ENCODE results near the gene NMB. TPM values are rescaled to one million over a fixed set of nuclear protein-coding genes. Genes with fewer than 3 reads are reported as not detected.
A peak's percentile ranks its signal among the peaks of the same experiment; 100 is the strongest.
"Not testable (repeated sequence)": the region's sequence is repeated elsewhere in the genome, so short reads cannot be mapped to it uniquely, and the experiment has no call there.

The NMB gene
- total RNA-seq, 1 experiment from 2014 or later = 29.2 TPM

DNA sequence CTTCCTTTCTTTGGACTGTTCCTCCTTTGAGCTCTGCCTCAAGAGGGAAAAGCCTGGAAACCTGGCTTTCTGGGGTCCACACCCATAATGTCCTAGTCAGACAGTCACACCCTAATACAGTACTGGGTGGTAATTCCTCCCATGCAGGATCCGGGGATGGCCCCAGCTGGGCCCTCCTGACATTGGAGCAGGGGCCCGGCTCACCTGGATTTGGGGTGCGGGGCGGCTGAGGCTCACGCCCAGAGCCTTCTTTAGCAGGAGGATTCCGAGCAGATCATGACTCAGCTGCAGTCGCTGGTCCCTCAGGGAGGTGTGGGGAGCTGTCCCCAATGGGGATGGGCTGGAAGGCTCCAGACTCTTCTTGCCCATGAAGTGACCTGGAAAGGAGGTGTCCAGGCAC, 1.0 kb downstream of the NMB start:
- no peak for DNase-seq (ENCODE audit: low read depth)

DNA sequence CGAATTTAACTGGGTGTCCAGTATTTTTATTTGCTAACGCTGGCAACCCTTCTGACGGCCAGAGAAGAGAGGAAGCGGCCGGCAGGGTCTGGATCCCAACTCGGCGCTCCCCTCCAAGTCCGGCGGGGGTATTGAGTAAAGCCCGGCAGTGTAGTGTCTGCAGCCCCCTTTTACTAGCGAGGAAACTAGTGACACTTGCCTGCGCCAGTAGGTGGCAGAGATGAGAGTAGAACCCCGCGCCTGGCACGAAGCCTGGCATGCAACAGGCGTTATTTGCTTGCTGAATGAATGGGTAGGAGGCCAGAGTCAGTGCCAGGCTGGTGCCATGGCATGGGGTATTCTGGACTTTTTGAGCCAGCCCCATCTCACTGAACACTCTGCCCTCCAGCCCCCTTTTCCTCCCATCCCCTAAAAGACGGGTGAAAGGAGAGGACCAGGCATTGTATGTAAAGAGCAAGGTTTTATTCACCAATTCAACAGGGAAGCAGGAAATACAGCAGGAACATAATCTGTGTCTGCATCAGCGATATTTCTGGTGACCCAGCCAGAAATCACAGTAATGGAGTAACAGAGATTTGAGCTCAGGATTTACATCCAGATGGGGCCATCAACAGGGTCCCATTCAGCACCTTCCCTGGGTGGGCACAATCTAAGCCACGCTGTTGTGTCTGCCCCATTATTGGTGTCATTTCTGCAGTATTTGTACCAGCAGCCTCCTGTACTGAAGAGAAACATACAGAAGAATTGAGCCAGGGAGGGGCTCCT, 3.1 kb downstream of the NMB start:
- DNase-seq (ENCODE audit: low read depth) = peak; percentile 83

DNA sequence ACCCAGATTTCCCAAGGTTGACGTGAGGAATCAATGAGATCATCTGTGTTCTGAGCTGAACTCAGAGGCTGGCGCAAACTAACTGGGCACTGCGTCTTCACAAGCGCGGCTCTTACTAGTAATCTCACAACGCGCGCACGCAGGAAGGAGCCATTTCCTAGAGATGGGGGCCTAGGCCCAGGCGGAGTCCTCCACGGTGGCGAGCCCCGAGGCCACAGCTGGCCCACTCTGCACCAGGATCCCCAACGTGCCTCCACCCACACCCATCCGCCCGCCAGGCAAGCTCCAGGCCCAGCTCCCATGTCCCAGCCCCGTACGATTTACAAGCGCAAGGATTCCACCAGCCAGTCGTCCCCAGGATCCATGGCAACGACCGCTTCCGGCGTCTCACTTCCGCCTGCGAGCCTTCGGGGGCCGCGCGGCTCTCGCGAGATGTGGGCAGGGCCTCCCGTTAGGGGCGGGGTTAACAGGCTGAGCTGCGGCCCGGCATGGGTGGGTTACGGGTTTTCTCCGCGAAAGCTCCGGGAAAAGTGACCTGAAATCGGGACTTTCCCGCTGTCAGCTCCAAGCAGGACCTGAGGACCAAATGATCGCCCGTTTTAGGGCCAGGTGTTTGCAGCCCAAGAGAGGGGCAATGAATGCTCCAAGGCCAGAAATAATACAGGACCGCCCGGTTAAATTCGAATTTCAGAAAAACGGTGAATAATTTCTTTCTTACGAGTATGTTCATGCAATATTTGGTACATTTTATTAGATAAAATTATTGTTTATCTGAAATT, 3.9 kb downstream of the NMB start, which contains the start of gene WDR73:
TSS of gene WDR73 (minus strand) at position 374 of the 779 bp plus-strand sequence. CDS start at position 365, 9 bp downstream.
- peak; percentile 93 for DNase-seq (ENCODE audit: low read depth)

DNA sequence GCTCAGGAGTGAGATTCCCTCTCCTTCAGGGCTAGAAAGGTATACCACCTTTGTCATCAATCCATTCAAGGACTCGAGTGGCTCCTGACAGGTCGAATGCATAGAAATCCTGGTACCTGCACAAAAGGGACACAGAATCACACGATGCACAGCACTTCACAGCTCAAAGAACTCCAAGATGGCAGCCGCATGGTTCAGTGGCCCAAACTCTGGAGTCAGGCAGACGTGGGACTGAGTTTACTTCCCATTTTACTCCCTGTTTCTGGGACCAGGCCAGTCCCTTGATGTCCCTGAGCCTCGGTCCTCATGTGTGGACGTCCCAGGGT, 4.5 kb downstream of the NMB start:
- DNase-seq (ENCODE audit: low read depth) = no peak

DNA sequence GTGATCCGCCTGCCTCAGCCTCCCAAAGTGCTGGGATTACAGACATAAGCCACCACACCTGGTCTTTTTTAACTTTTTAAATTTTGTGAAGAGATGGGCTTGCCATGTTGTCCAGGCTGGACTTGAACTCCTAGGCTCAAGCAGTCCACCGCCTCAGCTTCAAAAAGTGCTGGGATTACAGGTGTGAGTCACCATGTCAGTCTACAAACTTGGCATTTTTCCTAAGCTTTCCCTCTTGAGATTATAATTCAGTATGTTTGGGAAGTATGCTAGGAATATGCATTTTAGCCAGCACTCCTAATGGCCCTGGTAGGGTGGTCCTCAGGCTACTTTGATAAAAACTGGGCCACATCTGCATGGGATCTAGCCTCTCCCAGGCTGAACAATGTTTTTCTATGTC, 8.3 kb downstream of the NMB start:
- peak; percentile 45 for DNase-seq (ENCODE audit: low read depth)

DNA sequence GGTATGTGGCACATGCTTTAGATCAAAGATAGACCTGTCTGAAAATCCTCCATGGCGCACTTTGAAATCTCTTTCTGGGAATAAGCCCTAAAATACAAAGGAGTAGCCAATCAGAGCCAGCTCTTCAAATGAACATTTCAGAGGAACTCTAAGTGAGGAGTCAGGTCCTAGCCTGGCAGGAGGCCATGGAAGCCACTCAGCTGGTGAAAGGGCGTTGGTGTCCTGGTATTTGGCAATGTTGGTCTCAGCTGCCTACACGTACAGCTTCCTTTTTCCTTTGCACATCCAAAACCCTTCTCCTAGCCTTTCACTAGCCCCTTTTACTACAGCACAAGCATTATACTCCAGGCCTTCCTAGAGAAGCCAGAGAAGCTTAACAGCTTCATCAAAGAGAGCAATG, 9.5 kb downstream of the NMB start:
- DNase-seq (ENCODE audit: low read depth) = no peak

DNA sequence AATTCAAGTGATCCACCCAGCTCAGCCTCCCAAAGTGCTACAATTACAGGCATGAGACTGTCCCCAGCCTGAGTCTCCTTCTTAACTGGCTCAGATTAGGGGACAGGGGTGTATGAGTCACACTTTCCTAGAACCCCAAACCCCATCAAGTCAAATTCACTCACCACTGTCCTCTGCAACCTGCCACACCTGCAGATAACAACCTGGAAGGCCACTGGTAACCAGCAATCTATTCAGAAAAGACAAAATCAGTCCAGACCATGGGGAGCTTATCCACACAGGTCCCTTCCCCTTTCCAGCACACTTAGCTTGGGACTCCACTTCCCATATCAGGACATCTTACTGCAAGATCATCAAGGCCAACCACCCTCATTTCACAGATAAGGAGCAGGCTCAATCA, 10.3 kb downstream of the NMB start:
- no peak for DNase-seq (ENCODE audit: low read depth)

DNA sequence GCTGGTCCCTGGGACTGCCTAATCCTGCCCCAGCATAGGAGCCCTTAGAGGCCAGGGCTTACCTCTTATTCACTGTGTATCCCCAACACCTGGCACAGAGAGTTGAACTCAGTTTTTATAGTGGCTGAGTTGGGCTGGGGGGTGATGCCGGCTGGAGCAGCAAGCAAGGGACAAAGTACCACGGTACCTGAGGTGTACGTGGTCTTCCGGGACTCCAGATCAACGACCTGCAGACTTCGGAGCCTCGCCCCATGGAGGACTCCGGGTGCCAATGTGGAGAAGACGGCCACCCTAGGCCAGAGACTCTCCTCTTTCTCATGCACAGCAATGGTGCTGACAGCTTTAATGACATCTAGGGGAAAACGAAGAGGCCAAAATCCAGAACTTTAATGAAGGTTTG, 12.0 kb downstream of the NMB start:
- no peak for DNase-seq (ENCODE audit: low read depth)

DNA sequence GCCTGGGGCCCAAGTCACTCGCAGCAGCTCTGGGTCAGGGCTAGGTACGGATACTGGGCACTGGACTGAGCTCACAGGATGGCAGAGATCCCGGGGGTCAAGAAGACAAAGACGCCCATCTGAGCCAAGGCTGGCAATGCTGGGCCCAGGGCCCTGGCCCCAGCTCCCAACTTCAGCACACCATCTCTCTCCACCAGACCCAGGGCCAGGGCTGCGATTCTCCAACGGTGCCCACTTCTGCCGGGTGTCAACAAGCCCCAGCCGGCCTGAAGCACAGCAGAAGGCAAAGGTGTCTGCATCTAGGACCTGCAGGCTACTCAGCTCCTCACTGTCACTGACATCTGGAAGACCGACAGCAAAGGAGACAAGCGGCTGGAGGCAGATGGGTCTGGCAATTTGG, 12.5 kb downstream of the NMB start:
- no peak for DNase-seq (ENCODE audit: low read depth)

DNA sequence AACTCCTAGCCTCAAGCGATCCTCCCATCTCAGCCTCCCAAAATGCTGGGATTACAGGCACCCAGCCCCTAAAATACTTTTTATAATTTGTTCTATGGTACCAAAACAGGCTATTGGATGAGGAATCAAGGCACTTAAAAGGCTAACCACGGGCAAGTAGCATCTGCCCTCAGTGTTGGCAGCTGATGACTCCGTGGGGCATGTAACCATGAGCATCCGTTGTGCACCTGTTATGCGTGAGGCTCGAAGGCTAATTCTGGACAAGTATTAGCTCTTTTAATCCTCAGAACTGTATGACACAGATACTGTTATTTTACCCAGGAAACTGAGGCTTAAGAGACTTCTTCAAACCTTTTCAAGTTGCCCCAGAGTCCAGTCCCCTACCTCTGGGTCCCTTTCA, 14.2 kb downstream of the NMB start:
- DNase-seq (ENCODE audit: low read depth) = no peak

DNA sequence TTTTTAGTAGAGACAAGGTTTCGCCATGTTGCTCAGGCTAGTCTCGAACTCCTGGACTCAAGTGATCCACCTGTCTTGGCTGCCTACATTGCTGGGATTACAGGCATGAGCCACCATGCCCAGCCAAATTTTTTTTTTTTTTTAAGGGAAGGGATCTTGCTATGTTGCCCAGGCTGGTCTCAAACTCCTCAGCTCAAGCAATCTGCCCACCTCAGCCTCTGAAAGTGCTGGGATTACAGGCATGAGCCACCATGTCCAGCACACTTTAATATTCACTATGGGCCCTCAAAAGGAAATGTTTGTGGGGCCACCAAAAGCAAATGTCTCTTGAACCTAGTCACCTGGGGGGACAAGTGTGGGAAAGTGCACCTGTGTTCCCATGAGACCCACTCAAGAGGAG, 15.4 kb downstream of the NMB start:
- not testable (repeated sequence) for DNase-seq (ENCODE audit: low read depth)

DNA sequence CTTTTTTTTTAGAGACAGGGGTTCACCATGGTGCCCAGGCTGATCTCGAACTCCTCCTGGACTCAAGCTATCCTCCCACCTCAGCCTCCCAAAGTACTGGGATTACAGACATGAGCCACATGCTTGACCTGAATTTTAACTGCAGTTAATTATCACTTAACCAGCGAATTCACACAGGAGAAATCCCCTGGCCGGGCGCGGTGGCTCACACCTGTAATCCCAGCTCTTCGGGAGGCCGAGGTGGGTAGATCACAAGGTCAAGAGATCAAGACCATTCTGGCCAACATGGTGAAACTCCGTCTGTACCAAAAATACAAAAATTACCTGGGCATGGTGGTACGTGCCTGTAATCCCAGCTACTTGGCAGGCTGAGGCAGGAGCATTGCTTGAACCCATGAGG, 16.1 kb downstream of the NMB start:
- DNase-seq (ENCODE audit: low read depth) = not testable (repeated sequence)

DNA sequence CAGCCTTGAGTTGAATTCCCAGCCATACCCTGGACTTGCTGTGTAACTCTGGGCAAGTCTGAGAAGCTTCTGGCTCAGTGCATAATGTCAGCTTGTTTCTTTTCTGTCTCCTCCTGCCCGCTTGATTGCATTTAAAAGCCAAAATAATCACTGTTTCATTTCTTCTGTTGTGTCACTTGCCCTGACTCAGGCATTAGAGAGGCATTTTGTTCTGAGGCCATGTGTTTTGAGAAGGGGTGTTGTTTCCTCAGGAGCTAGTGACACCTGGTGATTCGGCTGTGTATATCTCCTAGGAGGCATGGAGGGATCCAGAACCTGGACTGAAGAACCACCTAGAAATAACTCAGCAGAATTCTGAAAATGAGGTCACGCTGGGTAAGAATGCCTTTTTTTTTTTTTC, 19.9 kb downstream of the NMB start:
- no peak for DNase-seq (ENCODE audit: low read depth)

DNA sequence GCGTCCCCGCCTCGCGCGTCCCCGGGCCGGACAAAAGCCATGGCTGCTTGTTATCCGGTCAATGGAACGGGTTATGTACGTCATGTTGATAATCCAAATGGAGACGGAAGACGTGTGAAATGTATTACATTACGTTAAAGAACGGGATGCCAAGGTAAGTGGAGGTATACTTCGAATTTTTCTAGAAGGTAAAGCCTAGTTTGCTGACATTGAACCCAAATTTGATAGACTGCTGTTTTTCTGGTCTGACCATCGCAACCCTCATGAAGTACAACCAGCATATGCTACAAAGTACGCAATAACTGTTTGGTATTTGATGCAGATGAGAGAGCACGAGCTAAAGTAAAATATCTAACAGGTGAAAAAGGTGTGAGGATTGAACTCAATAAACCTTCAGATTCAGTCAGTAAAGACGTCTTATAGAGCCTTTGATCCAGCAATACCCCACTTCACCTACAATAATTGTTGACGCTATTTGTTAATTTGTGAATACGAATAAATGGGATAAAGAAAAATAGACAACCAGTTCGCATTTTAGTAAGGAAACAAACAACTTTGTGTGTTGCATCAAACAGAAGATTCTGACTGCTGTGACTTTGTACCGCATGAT, 23.7 kb downstream of the NMB start:
- DNase-seq (ENCODE audit: low read depth) = no peak

DNA sequence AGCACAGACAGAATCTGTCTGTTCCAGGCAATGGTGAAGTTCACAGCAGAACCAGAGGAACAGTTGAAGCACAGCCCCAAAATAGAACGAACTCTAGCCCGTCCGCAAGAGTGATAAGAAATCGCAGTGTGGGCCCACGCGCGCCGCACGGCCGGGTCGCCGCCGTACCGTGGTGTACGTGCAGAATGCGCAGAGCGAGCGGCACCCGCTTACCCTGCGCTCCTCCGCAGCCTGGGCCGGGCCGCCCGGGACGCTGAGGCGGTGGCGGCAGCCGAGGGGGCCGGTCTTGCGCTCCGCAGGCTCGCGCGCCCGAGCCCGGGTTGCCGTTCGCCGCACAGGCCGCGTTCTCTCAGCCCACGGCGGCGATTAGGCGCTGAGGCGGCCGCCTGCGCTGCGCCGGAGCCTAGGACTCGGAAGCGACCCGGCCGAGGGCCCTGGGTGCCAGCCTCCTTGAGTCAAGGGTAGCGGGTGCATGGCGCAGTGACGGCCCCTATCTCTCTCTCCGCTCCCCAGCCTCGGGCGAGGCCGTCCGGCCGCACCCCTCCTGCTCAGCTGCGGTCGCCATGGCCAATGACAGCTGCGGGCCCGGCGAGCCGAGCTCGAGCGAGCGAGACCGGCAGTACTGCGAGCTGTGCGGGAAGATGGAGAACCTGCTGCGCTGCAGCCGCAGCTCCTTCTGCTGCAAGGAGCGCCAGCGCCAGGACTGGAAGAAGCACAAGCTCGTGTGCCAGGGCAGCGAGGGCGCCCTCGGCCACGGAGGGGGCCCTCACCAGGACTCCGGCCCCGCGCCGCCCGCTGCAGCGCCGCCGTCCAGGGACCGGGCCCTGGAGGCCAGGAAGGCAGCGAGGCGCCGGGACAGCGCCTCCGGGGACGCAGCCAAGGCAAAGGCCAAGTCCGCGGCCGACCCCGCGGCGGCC, 24.4 kb downstream of the NMB start:
- peak; percentile 79 for DNase-seq (ENCODE audit: low read depth)

DNA sequence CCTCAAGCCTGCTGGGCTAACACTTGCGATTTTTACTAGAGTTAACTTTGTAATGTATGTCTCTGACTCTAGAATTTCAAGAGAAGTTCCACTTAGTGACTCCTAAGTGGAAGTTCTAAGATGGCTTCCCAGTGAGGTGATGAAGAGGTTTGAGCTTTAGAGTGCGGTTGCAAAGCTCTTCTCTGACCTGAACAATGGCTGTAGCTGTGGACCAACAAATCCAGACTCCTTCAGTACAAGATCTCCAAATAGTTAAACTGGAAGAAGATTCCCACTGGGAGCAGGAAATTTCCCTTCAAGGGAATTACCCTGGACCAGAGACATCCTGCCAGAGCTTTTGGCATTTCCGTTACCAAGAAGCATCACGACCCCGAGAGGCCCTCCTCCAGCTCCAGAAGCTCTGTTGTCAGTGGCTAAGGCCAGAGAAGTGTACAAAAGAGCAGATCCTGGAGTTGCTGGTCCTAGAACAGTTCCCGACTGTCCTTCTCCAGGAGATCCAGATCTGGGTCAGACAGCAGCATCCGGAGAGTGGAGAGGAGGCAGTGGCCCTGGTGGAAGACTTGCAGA, 26.2 kb downstream of the NMB start:
- DNase-seq (ENCODE audit: low read depth) = peak; percentile 51

DNA sequence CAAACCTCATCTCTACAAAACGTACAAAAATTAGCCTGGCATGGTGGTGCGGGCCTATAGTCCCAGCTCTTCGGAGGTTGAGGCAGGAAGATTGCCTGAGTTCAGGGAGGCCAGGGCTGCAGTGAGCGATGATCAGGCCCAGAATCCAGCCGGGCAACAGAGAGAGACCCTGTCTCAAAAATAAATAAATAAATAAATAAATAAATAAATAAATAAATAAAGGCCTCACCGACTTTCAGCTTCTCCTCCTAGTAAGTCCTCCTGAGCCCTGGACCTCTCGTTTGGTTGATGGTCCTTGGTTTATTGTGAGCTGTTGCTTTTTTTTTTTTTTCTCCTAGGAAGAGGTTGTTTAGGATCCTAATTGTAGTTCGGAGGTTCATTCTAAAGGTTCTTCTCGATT, 29.0 kb downstream of the NMB start:
- DNase-seq (ENCODE audit: low read depth) = no peak

DNA sequence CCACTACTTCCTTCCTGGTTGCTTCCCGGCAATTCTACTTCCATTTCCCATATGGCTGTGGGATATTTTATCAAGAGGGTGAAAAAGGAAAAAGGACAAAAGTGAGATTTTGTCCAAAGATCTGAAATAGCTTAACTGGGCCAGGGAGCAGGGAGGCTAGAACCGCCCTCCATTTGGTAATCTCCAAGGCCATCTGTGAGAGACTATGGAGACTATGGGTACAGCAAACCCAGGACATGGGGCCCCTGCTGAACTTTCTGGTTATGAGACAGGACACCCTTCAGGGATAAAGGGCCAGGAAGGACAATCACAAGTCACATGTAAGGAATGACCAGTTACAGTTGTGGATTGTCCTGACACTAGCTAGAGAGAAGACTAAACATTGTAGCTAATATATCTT, 32.9 kb downstream of the NMB start:
- no peak for DNase-seq (ENCODE audit: low read depth)

DNA sequence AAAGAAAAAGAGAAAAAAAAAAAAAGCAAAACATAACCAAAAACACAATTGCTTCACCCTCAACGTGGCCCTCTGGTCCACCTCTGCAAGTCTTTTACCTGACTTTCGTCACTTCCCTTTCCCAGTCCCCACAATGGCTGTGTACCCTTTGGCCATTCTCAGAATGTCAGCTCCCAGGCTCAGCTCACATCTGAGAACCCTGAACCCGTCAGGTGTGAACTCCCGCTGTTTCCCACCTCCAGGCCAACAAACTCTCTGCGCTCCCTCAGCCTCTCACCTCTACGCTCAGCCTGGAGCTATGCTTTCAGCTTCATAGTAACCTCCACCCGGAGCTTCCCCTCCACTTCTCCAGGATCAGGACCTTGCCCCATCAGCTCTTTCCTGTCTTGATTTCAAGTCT, 33.6 kb downstream of the NMB start:
- no peak for DNase-seq (ENCODE audit: low read depth)

DNA sequence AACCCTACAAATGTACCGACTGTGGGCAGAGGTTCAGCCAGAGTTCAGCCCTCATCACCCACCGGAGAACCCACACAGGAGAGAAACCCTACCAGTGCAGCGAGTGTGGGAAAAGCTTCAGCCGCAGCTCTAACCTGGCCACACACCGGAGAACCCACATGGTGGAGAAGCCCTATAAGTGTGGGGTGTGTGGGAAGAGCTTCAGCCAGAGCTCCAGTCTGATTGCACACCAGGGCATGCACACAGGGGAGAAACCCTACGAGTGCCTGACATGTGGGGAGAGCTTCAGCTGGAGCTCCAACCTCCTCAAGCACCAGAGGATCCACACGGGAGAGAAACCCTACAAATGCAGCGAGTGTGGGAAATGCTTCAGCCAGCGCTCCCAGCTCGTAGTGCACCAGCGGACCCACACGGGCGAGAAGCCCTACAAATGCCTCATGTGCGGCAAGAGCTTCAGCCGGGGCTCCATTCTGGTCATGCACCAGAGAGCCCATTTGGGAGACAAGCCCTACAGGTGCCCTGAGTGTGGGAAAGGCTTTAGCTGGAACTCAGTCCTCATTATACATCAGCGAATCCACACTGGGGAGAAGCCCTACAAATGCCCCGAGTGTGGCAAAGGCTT, 36.5 kb downstream of the NMB start:
- no peak for DNase-seq (ENCODE audit: low read depth)

DNA sequence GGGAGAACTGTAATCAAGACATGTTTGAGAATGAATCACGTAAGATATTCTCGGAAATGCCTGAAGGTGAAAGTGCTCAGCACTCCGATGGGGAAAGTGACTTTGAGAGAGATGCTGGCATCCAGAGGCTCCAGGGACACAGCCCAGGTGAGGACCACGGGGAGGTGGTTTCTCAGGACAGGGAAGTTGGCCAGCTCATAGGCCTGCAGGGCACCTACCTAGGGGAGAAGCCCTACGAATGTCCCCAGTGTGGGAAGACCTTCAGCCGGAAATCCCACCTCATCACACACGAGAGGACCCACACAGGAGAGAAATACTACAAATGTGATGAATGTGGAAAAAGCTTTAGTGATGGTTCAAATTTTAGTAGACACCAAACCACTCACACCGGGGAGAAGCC, 37.4 kb downstream of the NMB start:
- no peak for DNase-seq (ENCODE audit: low read depth)

Measured in RPMI7951 (cell line).